Renal cortex interstitium (tissue), 11 donors: ENCODE data around the gene APC. TPM values are rescaled to one million over a fixed set of nuclear protein-coding genes. Genes with fewer than 3 reads are reported as not detected.
"Not testable (repeated sequence)": the region's sequence is repeated elsewhere in the genome, so short reads cannot be mapped to it uniquely, and the experiment has no call there.

Experiments used
- DNase-seq, 11 donors: peaks; one replicate each; pipeline ENCODE4 v3.0.0-alpha.2; 2013; ENCODE audit warnings: low read depth in 9 of 11, low spot score in 4 of 11; ENCODE audit errors: extremely low read depth in 1 of 11
- polyA plus RNA-seq, 3 donors: library from polyadenylated mRNA; unstranded; fragments of 120-200 nt; gene quantifications; one replicate each; pipeline ENCODE4 v1.2.1, GENCODE V29; 2013; ENCODE audit not compliant: insufficient read length in 3 of 3

Gene APC
- polyA plus RNA-seq, 3 donors, result 30.4 to 34.1 (median 33.6) TPM

DNA sequence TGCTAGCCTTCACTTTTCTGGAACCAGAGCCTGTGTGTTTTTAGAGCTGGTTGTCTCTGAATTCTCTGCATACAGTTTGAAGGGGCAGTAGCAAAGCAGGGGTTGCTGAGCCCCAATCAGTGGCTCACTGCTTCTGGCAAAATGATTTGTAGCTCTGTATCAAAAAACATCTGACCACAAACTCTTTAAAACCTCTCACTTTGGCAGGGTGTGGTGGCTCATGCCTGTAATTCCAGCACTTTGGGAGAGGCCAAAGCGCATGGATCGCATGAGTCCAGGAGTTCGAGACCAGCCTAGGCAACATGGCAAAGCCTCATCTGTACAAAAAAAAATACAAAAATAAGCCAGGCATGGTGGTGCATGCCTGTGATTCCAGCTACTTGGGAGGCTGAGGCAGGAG lies 28.3 kb upstream of the APC start:
- DNase-seq, result no peak

DNA sequence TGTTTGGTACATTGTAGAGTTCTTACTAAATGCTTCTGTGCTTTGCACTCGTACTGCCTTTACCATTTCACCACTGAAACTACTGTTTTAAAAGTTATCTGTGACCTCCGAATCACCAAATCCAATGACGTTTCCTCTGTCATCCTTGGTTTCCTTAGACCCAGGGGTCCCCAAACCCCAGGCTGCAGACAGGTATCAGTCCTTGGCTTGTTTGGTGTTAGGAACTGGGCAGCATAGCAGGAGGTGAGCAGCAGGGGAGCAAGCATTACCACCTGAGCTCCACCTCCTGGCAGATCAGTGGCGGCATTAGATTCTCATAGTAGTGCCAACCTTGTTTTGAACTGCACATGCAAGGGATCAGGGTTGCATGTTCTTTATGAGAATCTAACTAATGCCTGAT lies 26.8 kb upstream of the APC start:
- no peak for DNase-seq

DNA sequence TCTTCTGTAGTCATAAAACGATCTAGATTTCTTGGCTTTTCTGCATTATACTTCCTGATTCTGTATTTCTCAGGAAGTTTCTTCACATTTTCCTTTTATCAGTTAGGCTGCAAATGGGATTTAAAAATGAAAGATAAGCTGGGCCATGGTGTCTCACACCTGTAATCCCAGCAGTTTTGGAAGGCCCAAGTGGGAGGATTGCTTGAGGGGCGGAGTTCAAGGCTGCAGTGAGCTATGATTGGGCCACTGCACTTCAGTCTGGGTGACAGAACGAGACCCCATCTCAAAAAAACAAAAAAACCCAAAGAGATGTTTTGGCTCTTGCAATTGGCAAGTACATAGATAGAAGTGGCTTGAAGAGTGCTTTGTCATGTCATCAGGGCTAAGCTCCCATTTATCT lies 26.2 kb upstream of the APC start:
- DNase-seq, result no peak

DNA sequence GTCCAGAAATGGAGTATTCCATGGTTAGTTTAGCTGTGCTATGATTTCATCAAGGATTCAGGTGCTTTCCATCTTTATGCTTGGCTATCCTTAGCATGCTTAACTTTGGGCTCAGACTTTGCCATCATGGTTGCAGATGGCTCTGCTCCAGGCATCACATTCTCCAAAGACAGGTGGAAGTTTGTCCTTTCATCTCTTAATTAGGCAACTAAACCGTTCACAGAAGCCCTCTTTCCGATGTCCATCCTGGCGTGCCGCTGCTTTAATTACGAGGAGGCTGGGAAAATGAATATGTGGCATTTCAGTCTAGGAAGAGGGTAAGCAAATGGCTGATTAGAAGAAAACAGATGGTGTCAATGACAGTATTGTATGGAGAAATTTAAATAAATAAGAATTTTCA lies 24.5 kb upstream of the APC start:
- DNase-seq, result no peak

DNA sequence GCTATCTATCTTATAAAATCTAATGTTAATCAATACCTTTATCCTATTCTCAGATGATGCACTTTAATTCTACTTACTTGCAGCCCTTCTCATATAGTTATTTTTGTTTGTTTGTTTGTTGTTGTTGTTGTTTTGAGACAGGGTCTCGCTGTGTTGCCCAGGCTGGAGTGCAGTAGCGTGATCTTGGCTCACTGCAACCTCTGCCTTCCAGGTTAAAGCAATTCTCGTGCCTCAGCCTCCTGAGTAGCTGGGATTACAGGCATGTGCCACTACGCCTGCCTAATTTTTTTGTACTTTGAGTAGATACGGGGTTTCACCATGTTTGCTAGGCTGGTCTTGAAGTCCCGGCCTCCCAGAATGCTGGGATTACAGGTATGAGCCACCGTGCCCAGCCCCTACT lies 20.8 kb upstream of the APC start:
- not testable (repeated sequence) for DNase-seq

DNA sequence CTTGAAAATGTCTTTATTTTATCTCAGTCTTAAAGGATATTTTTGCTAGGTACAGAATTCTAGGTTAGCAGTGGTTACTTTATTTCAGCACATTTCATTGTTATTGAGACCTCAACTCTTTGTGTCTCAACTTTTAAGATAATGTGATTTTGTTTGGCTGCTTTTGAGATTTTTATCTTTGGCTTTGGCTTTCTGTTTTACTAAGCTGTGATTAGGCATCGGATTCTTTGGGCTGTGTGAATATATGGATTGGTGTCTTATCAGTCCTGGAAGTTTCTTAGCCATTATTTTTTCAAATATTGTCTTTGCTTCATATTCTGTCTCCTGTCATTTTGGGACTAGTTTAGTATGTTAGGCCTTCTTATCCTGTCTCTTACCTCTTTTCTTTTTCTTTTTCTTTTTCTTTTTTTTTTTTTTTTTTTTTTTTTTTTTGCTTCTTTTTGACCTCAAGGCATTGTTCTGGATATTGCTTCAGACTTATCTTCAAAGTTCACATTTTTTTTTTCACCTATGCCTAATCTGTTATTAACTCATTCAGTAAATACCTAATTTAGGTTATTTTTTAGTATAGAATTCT lies 20.1 kb upstream of the APC start:
- no peak for DNase-seq

DNA sequence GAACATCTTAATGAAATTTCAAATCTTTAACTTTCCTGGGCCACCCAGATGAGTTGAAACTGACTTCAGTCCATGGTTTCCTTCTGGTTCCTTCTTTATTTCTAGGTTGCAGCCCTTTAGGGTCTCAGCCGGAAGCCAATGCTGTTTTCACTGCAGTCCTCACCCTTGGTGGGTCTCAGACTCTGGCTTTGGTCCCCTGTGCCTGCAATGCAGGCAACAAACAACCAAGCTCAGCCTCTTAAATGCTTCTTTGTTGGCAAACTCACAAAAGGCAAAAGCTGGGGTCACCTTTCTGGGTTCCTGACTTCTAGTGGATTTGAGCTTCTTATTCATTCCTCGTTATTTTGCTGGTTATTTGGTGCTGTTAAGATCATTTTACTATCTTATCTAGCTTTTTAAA lies 19.3 kb upstream of the APC start:
- DNase-seq, result no peak

DNA sequence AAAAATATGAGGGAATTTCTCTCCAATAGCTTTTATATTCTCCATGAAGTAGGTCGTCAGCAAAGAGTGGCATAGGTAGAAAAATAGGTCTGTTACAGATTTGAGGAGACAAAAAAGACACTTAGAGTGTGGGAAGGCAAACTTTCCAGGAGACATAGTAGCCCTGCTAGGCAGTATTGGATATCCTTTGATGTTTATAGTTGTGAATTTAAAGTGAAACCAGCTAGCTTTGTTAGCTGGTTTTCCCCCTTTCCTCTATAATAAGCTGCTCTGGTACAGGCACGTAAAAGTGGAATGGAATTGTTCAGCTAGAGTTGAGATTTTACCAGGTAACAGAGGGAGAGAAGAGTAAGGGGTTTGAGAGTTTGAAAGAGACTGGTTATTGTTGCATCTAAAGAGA lies 17.1 kb upstream of the APC start:
- no peak for DNase-seq

DNA sequence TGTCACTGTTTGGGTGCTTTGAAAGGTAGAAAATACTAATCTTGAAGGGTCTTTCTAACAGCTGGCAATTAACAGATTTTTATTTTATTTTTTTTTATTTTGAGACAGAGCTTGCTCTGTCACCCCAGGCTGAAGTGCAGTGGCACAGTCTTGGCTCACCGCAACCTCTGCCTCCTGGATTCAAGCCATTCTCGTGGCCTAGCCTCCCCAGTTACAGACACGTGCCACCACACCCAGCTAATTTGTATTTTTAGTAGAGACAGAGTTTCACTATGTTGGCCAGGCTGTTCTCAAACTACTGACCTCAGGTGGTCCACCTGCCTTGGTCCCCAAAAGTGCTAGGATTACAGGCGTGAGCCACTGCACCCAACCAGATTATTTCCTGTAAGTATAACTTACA lies 12.8 kb upstream of the APC start:
- DNase-seq, result no peak

DNA sequence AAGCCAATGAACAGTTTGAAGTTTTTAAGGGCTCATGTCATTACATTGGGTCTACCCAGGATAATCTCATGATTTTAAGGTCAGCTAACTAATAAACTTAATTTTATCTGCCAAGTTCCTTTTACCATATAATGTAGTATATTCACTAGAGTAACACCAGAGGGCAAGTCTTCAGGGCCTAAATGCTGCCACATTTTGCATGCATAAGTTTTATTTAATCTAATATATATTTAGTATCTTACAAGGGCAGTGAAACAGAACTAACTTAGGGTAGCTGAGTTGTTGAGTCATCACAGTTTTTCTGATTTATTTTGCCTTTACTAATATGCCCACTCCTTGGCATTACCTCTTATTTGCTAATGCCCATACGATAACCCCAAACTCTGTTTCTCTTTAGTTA lies 8.1 kb upstream of the APC start:
- no peak for DNase-seq

DNA sequence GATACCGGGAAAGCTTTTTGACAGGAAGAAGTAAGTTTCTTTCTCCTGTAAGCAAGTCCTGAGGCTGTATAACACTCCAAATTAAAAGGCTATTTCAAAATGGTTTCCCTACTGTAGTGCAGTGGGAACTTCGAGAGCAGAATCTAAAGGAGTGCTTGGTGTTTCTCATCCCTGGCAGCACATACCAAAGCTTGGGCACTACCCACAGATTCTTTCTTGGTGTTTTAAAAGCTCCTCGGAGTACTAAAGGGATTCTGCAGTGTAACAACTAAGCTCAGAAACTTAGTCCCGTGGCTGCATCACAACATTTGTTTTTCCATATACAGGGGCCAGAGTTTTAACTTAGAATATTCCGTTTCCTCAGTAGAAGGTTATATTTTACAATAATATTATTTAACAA lies 5.6 kb upstream of the APC start:
- DNase-seq, result no peak

DNA sequence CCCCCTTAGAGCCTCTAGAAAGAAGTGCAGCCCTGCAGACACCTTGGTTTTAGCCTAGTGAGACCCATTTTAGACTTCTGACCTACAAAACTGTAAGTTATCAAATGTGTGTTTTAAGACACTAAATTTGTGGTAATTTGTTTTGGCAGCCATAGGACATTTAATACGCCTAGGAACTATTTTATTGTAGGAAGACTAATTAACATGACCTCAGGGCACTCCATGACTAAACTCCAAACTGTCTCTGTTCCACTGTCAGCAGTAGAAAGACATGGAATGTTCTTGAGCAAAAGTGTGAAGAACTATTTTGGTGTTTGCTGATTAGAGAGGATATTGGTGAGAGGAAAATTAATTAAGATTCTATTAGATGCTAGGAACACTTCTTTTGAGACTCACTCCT lies 4.1 kb upstream of the APC start:
- DNase-seq, result no peak

DNA sequence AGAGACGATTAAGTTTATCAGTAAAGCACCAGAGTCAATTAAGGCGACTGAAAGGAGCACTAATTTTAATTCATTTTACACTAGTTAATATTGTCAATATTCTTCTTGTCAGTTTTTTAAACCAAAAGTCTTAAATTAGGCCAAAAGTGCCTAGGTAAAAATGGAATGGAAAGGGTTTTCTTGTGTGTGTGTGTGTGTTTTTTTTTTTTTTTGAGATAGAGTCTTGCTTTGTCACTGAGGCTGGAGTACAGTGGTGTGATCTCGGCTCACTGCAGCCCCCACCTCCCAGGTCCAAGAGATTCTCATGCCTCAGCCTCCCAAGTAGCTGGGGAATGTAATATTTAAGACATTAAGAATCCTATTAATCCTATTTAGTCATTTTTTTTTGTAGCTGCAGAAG lies 3.1 kb upstream of the APC start:
- DNase-seq, result no peak

DNA sequence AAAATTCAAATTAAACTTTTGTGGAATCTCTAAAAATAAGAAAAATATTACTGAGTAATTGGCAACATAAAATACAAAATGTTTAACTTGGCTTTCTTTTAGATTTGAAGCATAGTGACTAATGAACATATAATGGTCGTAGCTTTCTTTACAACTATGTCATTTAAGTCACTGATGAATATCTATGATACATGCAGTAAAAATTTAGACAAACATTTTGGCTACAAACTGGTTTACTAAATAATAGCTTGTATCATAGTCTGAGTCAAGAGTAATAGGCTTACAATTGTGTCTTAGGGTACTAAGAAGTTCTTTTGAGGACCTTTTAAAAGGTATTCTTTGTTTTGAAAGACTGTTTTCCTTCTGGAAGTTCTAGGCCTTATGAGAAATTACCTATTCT lies 2.0 kb upstream of the APC start:
- DNase-seq, result no peak

DNA sequence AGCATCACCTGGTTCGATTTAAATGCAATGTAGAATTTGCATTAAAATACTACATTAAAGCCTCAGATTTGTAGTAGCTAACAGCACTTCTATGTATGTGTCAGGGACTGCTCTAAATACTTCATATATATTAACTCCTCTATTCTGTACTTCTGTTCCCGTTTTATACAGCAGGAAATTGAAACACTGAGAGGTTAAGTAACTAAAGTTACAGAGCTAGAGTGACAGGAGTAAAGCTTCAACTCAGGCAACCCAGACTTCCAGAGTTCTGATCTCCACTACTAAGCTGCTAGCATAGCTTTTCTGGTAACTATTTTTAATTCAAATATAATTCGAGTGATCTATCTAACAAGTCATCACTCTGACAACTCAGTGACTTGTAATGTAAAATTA lies 619 bp upstream of the APC start:
- peak in 2 of 11 donors; percentile 13 to 17 for DNase-seq

DNA sequence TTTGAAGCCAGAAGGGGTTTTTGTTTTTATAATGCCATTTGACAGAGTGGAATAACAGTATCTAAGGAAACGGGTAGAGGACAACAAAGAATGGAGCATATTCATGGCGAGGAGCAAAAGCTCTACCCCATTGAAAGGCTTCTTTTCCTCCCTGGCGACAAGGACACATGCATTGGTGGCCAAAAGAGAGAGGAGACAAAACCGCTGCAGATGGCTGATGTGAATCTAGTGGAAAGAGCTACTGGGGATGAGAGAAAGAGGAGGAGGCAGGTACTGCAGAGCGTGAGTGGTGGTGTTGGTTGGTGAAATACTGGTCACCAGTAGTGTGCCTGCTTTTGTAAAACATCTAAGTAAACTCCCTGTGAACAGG lies 491 bp downstream of the APC start:
- peak in 3 of 11 donors; percentile 5 to 21 (median 7) for DNase-seq

DNA sequence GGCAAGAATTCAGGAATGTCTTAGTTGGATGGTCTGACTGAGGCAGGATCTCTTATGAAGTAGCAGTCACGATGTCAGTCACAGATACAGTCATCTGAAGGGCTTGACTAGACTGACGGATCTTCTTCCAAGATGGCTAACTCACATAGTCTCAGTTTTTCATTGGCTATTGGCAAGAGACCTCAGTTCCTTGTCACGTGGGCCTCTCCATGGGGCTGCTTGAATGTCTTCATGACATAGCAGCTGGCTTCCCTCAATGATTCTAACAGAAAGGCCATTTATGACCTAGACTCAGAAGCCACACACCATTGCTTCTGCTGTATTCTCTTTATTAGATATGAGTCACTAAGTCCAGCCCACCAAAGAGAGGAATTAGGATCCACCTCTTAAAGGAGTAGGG lies 4.7 kb downstream of the APC start:
- no peak for DNase-seq

DNA sequence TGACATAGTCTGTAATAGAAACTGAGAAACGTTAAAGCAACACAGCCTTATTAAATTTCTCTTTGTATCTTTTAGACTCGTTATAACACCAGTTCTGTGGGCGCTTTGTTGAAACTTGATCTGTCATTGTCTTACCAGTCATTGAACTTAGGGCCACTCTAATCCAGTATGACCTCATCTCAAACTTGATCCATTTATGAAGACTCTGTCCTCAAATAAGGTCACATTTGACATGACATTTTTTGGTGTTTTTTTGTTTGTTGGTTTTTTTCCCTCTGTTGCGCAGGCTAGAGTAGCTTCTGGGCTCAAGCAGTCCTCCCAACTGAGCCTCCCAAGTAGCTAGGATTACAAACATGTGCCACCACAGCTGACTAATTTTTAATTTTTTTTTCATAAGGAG lies 5.9 kb downstream of the APC start:
- DNase-seq, result no peak

DNA sequence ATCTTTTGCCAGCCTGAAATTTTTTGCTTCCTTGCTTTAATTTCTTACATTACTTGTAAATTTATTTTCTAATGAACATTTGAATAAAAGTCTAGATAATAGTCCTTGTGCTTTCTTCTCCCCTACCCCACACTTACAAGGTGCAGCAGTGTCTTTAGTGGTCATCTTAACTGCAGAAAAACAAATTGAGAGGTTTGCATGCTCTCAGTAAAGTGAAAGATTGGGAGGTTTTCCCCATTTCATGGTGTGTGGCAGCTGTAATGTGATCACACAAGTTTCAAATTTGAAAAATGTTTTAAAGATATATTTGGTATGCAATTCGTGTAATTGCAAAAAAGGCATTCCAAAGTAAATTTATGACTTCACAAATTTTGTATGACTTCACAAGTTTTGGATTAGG lies 14.7 kb downstream of the APC start:
- DNase-seq, result no peak

DNA sequence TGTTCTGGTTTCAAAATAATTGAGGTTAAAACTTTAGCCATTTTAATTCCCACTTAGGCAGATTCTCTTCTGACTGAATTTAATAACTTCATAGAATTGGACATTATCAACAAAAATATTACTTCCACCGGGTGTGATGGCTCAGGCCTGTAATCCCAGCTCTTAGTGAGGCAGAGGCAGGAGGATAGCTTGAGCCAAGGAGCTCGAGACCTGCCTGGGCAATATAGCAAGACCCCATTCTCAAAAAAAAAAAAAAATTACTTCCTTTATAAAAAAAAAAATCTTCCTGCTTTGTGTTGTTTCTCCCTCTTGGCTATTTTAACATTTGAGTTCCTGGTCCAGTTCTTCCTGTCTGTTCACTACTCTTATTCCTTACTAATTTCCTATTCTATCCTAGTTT lies 18.0 kb downstream of the APC start:
- DNase-seq, result no peak

DNA sequence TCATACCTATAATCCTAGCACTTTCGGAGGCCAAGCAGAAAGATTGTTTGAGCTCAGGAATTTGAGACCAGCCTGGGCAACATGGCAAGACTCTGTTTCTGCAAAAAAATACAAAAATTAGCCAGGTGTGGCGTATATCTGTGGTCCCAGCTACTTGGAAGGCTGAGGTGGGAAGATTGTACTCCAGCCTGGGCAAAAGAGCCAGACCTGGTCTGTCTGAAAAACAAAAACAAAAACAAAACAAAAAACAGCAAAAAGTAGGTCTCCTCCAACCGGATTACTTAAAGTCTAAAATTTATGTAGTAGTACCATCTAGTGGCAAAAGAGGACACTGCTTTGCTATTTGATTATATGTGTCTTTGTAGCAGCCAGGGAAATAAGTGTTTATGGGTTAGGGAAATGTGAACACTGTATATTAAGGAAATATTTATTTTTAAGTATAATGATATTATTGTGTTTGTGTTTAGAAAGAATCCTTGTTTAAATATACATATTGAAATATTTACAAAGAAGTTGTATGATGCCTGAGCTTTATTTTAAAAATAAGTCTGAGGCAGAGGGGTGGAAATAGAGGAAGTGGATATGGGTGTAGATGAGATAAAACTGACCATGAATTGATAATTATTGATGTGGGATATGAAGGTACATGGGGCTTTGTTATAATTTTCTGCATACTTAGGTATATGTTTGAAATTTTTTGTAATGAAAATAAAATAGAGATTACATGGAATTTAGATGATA lies 20.0 kb downstream of the APC start:
- peak in 10 of 11 donors; percentile 29 to 68 (median 46) for DNase-seq
